ENCODE measurements around the gene APOL6. TPM values are rescaled to one million over a fixed set of nuclear protein-coding genes. Genes with fewer than 3 reads are reported as not detected.

Gene APOL6
- total and polyA plus RNA-seq, 2 of the 13 experiments (the other 11 are each of a cell fraction or from before 2014, with no cell fraction given): 5.2 to 7.5 TPM

GRCh38 chr22:35648066-35649025 is at the start of gene APOL6 (continued):
- TF ChIP-seq NFKBIZ (CRISPR knock-in tag; IDR thresholded peaks at IDR 0.05) (no peak), ZIK1 (CRISPR knock-in tag; IDR thresholded peaks at IDR 0.05; ENCODE audit: borderline replicate concordance, low read depth) (no peak), LCORL (IDR thresholded peaks at IDR 0.05) (no peak), LCORL (CRISPR knock-in tag; IDR thresholded peaks at IDR 0.05) (peak; percentile 46; the same call in 1 of the 2 replicates), CEBPG (CRISPR knock-in tag; IDR thresholded peaks at IDR 0.05) (peak; percentile 79), ZBTB7B (CRISPR knock-in tag; IDR thresholded peaks at IDR 0.05) (0 out of 2 replicates have a peak, but pooled peaks have one; percentile 65), TBX2 (CRISPR knock-in tag; IDR thresholded peaks at IDR 0.05; ENCODE audit: borderline replicate concordance) (peak; percentile 55), KLF11 (CRISPR knock-in tag; IDR thresholded peaks at IDR 0.05) (0 out of 2 replicates have a peak, but pooled peaks have one; percentile 59), FOXK1 (CRISPR knock-in tag; IDR thresholded peaks at IDR 0.05; ENCODE audit: borderline replicate concordance, low read depth) (peak; percentile 62; the same call in 1 of the 2 replicates), ZNF563 (CRISPR knock-in tag; IDR thresholded peaks at IDR 0.05) (no peak), ZSCAN9 (CRISPR knock-in tag; IDR thresholded peaks at IDR 0.05; ENCODE audit: borderline replicate concordance) (peak; percentile 29; the same call in 1 of the 2 replicates), BORCS8-MEF2B (CRISPR knock-in tag; IDR thresholded peaks at IDR 0.05) (peak; percentile 51; the same call in 1 of the 2 replicates), ZNF746 (CRISPR knock-in tag; IDR thresholded peaks at IDR 0.05) (0 out of 2 replicates have a peak, but pooled peaks have one; percentile 35), ZFAT (CRISPR knock-in tag; conservative IDR thresholded peaks at IDR 0.05) (no peak), NR2F2 (IDR thresholded peaks at IDR 0.05; ENCODE audit: borderline replicate concordance, low read depth) (0 out of 2 replicates have a peak, but pooled peaks have one; percentile 18), MED13 (CRISPR knock-in tag; IDR thresholded peaks at IDR 0.05) (no peak), TARDBP (CRISPR knock-in tag; IDR thresholded peaks at IDR 0.05) (peak; percentile 57; the same call in 1 of the 2 replicates), ZMAT3 (CRISPR knock-in tag; conservative IDR thresholded peaks at IDR 0.05) (0 out of 2 replicates have a peak, but pooled peaks have one; percentile 42), POGK (CRISPR knock-in tag; conservative IDR thresholded peaks at IDR 0.05) (no peak), NONO (IDR thresholded peaks at IDR 0.05) (no peak), NONO (CRISPR knock-in tag; conservative IDR thresholded peaks at IDR 0.05) (0 out of 2 replicates have a peak, but pooled peaks have one; percentile 33), ZNF781 (CRISPR knock-in tag; IDR thresholded peaks at IDR 0.05; ENCODE audit: borderline replicate concordance, not compliant biosample characterization) (peak; percentile 59), ETV6 (CRISPR knock-in tag; conservative IDR thresholded peaks at IDR 0.05) (0 out of 2 replicates have a peak, but pooled peaks have one; percentile 42), ZNF569 (CRISPR knock-in tag; IDR thresholded peaks at IDR 0.05; ENCODE audit: borderline replicate concordance) (no peak), NR2F6 (IDR thresholded peaks at IDR 0.05) (no peak), NR2F6 (CRISPR knock-in tag; IDR thresholded peaks at IDR 0.05) (0 out of 2 replicates have a peak, but pooled peaks have one; percentile 24), UBTF (CRISPR knock-in tag; IDR thresholded peaks at IDR 0.05) (peak; percentile 16; the same call in 1 of the 2 replicates)
